Hematopoietic multipotent progenitor cell treated with erythropoietin and hydrocortisone succinate and interleukin-3 and kit ligand, for 6 days (in vitro differentiated cells): ENCODE measurements around the gene TRAPPC2B.
"Not testable (repeated sequence)": the region's sequence is repeated elsewhere in the genome, so short reads cannot be mapped to it uniquely, and the experiment has no call there.

ENCODE experiments used
- DNase-seq: peaks from one replicate; pipeline ENCODE4 v3.0.0-alpha.2; 2015

Gene TRAPPC2B

DNA sequence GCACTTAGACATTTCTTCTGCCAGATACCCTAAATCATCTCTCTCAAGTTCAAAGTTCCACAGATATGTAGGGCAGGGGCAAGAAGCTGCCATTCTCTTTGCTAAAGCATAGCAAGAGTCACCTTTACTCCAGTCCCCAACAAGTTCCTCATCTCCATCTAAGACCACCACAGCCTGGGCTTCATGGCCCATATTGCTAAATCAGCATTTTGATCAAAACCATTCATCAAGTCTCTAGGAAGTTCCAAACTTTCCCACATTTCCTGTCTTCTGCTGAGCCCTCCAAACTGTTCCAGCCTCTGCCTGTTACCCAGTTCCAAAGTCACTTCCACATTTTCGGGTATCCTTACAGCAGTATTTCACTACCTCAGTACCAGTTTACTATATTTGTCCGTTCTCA lies 11.3 kb downstream of the TRAPPC2B start:
- not testable (repeated sequence) for DNase-seq

DNA sequence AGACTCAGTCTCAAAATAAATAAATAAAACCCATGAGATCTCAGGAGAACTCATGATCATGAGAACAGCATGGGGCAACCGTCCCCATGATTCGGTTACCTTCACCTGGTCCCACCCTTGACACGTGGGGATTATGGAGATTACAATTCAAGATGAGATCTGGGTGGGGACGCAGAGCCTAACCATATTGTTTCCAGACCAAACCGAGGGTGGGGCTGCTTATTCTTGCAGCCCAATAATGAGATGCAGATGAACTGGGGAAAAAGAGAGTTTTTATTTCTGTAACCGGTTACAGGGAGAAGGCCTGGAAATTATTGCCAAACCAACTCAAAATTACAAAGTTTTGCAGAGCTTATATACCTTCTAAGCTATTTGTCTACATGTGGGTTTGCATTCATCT lies 12.8 kb downstream of the TRAPPC2B start:
- DNase-seq, result no peak

DNA sequence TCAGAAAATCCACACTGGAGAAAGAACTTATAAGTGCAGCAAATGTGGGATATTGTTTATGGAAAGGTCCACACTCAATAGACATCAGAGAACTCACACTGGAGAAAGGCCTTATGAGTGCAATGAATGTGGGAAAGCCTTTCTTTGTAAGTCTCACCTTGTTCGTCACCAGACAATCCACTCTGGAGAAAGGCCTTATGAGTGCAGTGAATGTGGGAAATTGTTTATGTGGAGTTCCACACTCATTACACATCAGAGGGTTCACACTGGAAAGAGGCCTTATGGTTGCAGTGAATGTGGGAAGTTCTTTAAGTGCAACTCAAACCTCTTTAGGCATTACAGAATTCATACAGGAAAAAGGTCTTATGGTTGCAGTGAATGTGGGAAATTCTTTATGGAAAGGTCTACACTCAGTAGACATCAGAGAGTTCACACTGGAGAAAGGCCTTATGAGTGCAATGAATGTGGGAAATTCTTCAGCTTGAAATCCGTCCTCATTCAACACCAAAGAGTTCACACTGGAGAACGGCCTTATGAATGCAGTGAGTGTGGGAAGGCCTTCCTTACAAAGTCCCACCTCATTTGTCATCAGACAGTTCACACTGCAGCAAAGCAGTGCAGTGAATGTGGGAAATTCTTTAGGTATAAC lies 14.3 kb downstream of the TRAPPC2B start:
- no peak for DNase-seq

GRCh38 chr19:57380923-57381322 lies 17.6 kb downstream of the TRAPPC2B start:
- DNase-seq, result no peak

GRCh38 chr19:57382806-57383488 lies 19.6 kb downstream of the TRAPPC2B start:
- no peak for DNase-seq

- DNase-seq, result no peak
These were observed 25.9 kb downstream of the TRAPPC2B start for GRCh38 chr19:57389194-57389729.

- peak; percentile 99 for DNase-seq
These were observed 26.6 kb downstream of the TRAPPC2B start, which contains the start of gene ZNF548 for GRCh38 chr19:57389730-57390598. ZNF548 (plus strand) TSS chr19:57389854; CDS start chr19:57390100, 246 bp downstream.

DNA sequence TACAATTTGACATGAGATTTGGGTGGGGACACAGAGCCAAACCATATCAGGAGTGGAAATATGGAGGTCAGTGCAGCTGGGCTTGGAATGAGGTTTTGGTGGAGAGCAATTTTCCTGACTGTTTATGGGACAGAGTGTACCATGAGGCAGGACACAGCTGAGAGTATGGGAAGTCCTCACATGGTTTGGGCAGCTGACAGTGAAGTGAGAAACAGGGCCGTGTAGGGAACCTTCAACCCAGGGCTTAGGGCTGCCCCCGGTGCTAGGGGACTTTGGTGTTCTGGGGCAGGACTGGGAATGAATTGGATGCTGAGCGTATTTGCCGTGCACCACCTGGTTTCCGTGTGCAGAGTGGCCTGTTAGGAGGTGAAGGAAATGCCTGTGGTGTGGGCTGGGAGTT lies 32.4 kb downstream of the TRAPPC2B start:
- DNase-seq, result no peak

DNA sequence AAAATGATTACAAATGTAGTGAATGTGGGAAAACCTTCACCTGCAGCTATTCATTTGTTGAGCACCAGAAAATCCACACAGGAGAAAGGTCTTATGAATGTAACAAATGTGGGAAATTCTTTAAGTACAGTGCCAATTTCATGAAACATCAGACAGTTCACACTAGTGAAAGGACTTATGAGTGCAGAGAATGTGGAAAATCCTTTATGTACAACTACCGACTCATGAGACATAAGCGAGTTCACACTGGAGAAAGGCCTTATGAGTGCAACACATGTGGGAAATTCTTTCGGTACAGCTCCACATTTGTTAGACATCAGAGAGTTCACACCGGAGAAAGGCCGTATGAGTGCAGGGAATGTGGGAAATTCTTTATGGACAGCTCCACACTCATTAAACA lies 35.5 kb downstream of the TRAPPC2B start:
- no peak for DNase-seq

- DNase-seq, result no peak
These were observed 40.6 kb downstream of the TRAPPC2B start for GRCh38 chr19:57403737-57404563.

DNA sequence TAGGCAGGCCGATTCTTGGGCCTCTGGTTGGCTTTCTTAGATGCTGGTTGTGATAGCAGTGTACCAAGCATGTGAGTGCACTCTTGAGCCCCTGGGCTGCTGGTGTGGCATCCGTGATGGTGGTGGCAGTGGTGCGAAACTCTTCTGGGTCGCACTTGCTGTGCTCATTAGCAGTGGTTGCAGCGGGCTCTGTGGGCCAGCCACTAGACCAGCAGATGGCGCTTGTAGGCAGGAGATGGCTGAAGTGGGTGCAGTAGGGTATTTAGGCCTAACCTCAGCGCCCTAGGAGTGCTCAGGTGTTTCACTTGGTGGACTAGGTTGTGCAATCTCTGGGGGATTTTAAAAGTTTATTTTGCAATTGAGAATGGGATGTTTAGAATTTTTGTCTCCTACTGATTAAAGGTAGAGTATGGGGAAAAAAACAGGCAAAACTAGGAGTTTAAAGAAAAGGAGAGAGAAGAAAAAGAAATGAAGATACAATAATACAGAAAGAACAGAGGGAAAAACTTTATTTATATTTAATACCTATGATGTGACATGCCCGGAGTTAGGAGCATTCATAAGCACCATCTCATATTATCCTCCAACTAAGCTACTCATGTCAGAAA lies 43.3 kb downstream of the TRAPPC2B start:
- DNase-seq, result peak; percentile 89

- DNase-seq, result peak; percentile 99
These were observed 47.7 kb downstream of the TRAPPC2B start, which contains the start of gene ZNF17 for GRCh38 chr19:57410877-57411671. ZNF17 (plus strand) TSS chr19:57411161; CDS start chr19:57413616, 2,455 bp downstream.
